Eye (tissue), 1 donor: Measurements from ENCODE around the gene DCAF4L1.

Experiments used
- DNase-seq: peaks from one replicate; pipeline ENCODE4 v3.0.0-alpha.2; 2015

DCAF4L1 gene, protein sequence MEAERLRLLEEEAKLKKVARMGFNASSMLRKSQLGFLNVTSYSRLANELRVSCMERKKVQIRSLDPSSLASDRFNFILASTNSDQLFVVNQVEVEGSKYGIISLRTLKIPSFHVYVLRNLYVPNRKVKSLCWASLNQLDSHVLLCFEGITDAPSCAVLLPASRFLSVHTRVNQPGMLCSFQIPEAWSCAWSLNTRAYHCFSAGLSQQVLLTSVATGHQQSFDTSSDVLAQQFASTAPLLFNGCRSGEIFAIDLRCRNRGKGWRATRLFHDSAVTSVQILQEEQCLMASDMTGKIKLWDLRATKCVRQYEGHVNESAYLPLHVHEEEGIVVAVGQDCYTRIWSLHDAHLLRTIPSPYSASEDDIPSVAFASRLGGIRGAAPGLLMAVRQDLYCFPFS

DNA sequence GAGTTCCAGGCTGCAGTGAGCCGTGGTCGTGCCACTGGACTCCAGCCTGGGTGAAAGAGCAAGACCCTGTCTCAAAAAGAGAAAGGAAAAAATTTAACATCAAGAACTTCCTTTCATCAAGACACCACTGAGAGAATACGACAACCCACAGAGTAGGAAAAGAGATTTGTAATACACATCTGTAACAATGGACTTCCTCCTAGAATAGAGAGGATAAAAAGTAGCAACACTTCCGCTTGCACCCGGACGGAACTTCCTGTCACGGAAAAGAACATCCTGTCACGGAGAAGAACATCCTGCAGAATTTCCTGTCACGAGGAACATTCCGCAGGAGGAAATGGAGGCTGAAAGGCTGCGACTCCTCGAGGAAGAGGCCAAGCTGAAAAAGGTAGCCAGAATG, at the start of gene DCAF4L1:
DCAF4L1 (plus strand) TSS at position 301 of the 400 bp plus-strand sequence; CDS start at position 338, 37 bp downstream.
- no peak for DNase-seq

DNA sequence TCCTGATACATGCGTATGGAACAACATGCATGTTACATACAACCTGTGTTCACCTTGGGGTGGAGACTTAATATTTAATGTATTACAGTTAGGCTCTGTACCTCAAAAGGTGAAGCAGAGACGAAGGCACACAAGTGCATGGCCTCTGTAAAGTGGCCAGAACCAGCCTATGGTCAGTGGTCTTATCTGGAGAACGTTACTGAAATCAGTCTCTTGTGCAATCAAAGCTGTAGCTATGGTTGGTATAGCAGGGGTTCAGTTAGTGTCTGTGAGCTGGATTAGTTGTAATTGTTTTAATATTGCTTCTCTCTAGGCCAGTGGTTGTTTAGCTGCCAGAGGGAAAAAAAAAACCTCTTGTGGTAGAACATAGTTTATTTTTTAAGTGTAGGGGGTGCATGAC, 48.6 kb upstream of the DCAF4L1 start:
- no peak for DNase-seq

DNA sequence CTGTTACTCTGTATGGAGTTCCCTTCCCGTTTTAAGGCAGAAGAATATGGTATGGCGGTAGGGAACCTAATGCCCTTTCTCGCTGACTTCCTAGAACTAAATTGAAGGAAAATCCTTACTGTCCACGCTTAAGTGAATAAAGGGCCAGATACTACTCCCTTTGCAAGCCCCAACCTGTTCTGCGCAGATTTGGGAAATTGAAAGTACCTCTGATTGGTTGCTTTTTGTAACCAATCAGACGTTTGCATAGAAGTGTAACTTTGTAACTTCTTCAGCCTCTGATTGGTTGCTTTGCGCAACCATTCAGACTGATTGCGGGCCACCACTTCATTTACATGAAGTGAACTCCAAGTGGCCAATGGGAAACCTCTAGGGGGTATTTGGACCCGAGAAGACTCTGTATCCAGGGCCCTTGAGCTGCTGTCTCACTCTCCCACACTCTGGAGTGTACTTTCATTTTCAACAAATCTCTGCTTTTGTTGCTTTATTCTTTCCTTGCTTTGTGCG, 47.5 kb upstream of the DCAF4L1 start:
- DNase-seq: no peak

DNA sequence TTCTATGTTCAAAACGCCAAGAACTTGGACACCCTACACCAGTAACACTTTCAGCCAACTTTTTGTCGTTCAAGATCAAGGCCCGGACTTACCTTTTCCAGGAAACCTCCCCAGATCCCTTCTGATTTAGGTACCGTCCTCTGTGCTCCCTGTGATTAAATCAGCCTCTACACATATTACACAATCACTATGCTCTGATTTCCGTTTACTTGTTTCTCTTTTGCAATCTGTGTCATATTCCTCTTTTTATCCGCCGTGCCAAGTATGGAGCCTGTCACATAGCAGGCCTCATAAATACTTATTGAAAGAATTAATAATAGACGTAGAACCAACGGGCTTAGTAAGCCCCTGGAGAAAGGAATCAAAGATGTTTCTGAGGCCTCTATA, 47.0 kb upstream of the DCAF4L1 start:
- no peak for DNase-seq

DNA sequence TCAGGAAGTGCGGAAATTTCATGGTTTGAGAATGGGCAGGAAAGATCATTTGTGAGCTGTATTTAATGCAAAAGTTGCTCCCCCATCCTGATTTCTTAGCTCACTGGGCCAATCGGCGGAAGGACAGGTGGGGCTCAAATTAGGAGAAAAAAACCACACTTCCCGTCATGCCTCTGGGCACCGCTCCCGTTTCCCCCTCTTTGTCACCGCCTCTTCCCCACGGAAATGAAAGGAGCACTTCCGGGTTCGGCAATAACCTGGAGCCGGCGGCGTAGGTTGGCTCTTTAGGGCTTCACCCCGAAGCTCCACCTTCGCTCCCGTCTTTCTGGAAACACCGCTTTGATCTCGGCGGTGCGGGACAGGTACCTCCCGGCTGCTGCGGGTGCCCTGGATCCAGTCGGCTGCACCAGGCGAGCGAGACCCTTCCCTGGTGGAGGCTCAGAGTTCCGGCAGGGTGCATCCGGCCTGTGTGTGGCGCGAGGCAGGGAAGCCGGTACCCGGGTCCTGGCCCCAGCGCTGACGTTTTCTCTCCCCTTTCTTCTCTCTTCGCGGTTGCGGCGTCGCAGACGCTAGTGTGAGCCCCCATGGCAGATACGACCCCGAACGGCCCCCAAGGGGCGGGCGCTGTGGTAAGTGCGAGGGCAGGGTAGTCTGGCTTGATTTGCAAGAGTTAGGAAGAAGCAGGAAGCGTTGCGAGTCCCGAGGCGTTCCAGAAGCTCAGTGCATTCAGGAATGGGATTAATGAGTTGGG, 46.5 kb upstream of the DCAF4L1 start, which contains the start of gene TMEM33:
TMEM33 (plus strand) TSS at position 529 of the 751 bp plus-strand sequence; CDS start at position 585, 56 bp downstream.
- DNase-seq: peak; percentile 92

DNA sequence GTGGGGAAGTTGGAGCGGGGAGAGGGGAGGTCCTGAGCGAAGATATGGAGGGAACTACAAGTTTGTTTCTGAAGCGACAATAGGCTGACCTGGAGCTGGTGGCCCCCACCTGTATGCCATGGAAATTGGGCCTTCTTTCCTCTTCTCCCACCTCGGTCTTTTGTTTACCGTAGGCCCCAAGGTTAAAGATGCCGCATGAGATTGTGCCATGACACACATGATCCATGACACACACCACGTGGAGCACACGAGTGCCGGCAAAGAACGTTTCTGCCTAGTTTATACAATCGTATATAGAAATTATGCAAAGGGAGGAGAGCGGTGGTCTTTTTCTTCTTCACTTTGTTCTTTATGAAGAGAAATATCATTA, 45.9 kb upstream of the DCAF4L1 start:
- no peak for DNase-seq

DNA sequence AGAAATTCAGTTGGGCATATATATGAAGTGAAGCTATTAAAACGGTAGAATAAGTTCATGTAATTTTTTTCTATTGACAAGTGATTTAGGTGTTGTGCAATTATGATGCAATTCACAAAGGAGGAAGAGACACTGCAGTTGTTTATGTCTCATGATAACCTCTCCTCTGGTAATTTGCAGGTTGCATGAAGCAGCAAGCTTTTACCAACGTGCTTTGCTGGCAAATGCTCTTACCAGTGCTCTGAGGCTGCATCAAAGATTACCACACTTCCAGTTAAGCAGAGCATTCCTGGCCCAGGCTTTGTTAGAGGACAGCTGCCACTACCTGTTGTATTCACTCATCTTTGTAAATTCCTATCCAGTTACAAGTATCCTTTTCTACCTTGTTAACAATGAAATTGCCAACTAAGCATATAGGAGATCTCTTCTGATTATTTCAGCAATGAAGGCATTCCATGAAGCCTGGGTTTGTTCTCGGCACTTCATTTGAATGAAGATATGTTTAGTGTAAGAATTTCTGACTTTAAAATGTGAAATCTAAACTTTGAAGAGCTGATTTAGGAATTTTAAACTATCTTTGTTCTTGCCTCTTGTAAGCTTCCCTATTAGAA, 42.4 kb upstream of the DCAF4L1 start:
- no peak for DNase-seq

DNA sequence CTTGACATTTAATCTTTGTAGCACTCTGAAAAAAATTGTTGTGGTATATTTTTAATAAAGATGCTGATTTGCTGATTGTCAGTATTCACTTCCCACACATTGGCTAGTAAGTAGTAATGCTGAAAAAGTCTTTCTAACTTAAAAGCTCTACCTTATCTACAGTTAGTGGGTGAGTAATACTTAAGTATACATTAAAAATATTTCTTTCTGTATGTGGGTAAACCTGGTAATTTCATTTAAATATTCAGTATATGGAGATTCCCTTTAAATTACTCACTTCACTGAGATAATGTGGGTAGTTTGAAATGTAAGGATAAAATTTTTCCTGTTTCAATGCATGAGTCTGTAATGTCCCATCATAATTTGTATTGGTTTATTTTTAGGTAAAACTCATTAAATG, 40.7 kb upstream of the DCAF4L1 start:
- no peak for DNase-seq

DNA sequence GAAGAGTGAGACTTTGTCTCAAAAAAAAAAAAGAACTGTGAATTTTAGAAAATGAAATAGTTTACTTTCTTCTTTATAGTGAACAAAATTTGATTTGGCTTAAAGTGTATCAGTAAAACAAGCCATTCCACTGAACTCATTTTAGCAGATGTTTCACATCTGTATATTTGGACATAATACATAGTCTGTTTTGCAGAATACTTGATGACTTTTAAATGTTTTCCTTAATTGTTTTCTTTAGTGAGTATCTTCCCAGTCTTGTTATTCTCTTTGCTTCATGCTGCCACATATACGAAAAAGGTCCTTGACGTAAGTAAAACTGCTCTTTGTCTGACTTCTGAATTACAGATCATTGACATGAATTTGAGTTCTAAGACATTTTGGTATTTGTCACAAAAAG, 38.0 kb upstream of the DCAF4L1 start:
- no peak for DNase-seq

DNA sequence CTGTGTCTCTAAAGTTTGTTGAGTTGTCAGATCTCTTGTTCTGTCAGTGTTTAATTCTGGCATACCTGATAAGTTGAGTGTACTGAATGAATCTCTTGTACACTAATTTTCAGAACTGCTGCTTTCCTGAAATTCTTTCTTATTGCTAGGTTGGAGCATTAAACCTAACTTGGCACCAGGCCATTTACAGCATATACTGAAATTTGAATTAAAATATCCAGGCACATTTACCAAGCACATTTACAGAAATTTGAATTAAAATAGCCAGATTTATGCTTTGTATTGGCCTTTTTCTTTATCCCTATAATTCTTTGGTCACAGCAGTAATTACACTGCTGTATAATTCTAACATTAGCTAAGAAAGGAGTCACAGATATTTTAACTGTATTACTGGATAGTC, 37.5 kb upstream of the DCAF4L1 start:
- DNase-seq: no peak

DNA sequence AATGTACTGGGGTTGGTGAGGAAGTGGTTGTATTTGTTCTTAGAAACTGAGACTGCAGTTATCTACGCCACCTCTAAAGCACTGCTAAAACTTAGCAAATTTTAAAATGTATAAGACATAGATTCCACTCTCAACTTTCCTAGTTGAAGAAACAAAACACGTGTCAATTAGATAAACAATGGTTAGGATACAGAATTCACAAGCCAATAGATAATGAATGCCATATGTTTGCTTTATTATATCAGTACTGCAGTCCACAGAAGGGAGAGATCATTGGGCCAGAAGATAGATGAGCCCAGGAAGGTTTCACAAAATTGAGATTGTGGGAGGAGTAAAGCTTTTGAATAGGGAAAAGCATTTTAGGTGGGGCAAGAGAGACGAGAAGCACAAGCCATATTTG, 32.0 kb upstream of the DCAF4L1 start:
- DNase-seq: peak; percentile 20

DNA sequence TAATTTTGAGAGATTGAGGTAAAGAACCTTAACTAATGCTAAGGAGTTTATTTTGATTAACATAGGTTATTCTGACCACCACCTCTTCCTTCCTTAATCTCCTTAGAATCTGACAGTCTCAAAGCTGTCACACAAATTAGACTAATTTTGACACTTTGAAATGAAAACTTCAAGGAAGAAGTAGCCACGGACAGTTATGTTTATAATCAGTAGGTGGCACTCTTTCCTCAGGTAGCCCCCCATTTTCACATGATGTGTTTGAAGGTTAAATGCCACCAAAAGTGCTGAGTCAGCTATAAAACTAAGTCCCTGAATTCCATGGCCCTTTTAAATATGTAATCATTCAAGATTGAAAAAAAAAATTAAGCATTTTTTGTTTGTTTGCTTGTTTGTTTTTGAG, 23.9 kb upstream of the DCAF4L1 start:
- DNase-seq: peak; percentile 21

DNA sequence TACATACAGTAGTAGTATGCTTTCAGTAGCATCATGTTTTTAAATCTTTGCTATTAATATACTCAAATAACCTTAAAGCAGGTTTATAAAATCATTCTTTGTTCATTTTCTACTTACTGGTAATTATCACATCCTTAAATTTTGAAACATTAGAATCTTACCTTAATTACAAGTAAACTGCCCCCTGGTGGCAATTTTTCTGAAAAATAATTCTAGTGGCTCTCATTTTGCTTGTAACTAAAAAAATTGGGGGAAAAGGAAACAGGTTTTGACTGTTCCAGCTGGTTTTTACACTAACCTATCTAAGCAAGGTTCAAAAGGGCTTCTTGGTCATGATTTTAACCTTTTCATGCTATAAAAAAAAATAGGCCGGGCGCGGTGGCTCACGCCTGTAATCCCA, 18.5 kb upstream of the DCAF4L1 start:
- peak; percentile 18 for DNase-seq

DNA sequence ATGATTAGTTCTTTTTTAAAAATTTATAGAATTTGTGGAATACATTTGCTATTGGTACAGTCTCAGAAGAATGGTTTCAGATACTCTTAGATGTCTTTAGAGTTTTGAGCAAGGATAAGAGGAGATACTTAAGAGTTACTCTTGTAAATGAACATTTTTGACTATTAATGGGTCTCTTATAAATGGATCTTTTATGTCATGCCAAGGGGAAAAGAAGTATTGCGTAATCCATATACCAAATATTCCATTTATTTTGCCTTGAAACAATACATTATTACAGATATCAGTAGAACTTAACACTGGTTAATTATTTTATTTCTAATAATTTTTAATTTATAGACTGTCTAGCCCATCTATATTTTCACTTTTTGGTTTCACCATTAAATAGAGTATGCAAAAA, 17.2 kb upstream of the DCAF4L1 start:
- no peak for DNase-seq

DNA sequence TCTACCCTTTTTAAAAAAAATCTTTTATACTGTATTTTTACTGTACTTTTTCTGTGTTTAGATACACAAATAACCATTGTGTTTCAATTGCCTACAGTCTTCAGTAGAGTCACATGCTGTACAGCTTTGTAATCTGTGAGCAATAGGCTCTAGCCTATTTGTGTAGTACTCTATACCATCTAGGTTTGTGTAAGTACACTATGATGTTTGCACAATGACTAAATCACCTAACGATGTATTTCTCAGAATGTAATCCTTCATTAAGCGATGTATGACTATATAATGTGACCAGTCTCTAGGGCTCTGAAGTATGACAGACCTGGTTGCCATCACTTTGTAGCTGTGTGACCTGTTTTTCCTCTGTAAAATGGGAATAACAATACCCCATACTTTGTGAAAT, 14.2 kb upstream of the DCAF4L1 start:
- no peak for DNase-seq

DNA sequence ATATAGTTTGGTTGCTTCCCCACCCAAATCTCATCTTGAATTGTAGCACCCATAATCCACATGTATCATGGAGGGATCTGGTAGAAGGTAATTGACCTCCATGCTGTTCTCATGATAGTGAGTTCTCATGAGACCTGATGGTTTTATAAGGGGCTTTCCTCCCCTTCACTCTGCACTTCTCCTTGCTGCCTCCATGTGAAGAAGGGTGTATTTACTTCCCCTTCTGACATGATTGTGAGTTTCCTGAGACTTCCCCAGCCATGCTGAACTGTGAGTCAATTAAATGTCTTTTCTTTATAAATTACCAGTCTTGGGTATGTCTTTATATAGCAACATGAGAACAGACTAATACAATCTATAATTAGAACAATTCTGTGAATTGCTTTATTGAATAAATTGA, 11.9 kb upstream of the DCAF4L1 start:
- no peak for DNase-seq

DNA sequence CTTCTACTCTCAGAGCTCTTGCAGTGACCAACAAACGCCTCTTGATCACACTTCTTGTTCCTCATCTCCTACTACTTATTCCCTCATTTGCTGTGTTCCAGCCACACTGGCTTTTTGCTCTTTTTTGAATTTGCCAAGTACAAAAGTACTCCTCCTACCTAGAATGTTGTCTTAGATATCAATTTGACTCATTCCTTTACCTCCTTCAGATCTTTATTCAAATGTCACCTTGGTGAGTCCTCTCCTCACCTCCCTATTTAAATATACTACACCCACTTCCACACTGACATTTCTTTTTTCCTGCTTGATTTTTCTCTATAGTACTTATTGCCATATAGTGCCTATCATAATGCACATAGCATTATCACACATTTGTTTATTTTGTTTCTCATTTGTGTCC, 6.2 kb upstream of the DCAF4L1 start:
- DNase-seq: no peak

DNA sequence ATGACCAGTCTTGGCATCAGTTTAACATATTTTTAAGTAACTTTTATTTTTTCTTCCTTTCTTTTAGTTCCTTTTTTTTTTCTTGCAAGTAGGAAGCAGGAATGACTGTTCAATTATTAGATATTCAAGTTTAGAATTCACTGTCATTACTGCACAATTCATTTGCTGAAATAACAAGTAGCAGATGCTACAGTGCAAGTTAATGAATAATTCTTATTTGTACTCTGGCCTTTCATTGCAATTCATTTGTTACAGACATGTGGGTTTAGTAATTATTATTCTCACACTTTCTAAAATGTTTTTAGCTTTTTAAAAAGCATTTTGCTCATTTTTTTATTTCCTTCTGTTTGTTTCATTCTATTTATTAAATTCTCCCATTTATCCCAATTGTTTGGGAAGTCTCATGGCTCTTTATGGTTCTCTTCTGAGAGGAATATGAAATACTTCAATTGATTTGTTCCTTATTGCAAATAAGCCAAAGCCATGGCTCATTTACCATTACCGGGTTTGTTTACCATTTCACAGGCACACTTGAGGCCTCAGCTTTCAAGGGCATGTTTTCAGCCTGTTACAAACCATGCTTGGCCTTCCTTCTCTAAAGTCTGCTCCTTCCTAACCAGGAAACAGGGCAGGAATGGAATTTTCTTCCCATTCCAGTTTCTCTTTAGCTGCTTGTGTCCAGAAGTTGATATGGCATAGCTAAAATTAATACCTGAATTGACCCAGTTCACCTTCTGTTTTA, 4.6 kb upstream of the DCAF4L1 start:
- DNase-seq: no peak

DNA sequence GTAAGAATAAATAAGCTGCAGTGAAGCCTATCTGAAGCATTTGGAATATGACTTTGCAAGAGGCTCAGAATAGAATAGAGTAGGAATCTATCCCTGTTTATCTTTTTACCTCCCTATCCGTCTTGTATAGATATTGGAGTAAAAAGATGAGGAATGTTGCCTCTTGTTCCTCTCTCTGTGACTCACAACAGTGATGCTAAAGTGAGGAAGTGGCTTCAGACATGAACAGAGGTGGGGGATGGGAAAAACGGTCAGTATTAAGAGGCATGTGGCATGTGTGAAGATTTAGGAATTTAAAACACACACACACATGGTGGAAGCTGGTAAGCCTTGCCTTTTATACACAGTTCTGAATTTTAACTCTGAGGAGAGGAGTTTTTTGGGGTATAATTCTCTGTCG, 3.8 kb upstream of the DCAF4L1 start:
- DNase-seq: no peak

DNA sequence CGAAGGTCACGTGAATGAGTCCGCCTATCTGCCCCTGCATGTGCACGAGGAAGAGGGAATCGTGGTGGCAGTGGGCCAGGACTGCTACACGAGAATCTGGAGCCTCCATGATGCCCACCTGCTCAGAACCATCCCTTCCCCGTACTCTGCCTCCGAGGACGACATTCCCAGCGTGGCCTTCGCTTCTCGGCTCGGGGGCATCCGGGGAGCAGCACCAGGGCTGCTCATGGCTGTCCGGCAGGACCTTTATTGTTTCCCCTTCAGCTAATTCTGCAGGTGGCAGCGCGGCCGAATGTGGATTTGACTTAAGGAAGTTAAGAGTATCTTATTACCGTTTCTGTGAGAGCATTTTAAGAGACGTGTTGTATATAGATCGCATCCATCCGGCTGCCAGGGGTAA, 1.2 kb downstream of the DCAF4L1 start:
- DNase-seq: no peak

DNA sequence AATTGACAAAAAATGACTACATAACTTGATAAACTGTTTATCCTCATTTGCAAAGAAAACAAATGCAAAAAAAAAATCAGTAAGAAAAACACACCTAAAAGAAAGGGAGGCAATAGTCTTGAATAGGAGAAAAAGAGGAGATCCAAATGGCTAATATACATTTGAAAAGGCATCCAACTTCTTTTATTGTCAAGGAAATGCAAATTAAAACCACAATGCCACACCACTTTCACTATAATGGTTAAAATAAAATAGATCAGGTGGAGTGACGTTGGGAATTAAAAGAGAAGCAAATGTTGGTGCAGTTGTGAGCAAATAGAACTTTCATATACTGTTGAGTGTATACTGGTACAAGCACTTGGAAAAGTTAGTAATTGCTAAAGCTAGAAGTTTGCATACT, 3.6 kb downstream of the DCAF4L1 start:
- no peak for DNase-seq

DNA sequence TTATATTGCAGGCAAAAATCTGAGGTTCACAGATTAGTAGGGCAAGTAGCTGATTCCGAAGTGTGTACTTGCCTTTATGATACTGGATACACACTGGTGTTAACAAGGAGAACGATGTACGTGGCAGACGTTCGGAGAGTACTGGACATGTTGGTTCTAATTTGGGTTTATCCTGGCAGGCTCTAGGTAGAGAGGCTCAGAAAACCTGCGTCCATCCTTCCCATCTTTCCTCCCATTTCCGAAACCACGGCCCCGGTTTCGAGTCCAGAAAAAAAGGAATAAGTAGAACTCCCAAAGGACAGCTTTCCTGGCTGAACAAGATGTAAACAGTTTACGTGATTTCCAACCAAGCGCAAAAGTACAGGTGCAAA, 8.4 kb downstream of the DCAF4L1 start:
- DNase-seq: no peak
